Stimulated activated CD4-positive, alpha-beta T cell treated with anti-CD3 and anti-CD28 coated beads, Interleukin-1b, Interleukin-23, amount 100 ng/mL, for 24 hours (primary cell): ENCODE data around the gene SNX27.
"Not testable (repeated sequence)": the region's sequence is repeated elsewhere in the genome, so short reads cannot be mapped to it uniquely, and the experiment has no call there.

Experiments used
- DNase-seq, 4 experiments: peaks; one replicate each; pipeline ENCODE4 v3.0.0-alpha.2; 2020; ENCODE audit warnings: low read depth in 4 of 4, low spot score in 1 of 4

The SNX27 gene

GRCh38 chr1:151638074-151638775, 26.4 kb downstream of the SNX27 start:
- DNase-seq: no peak

GRCh38 chr1:151638812-151639211, 27.0 kb downstream of the SNX27 start:
- DNase-seq: no peak

GRCh38 chr1:151639466-151639865, 27.6 kb downstream of the SNX27 start:
- DNase-seq: no peak

- no peak for DNase-seq
These were observed 29.4 kb downstream of the SNX27 start for GRCh38 chr1:151641229-151641628.

- DNase-seq: not testable (repeated sequence)
These were observed 31.2 kb downstream of the SNX27 start for GRCh38 chr1:151643085-151643484.

- DNase-seq: no peak
These were observed 32.2 kb downstream of the SNX27 start for GRCh38 chr1:151644001-151644400.

GRCh38 chr1:151653397-151653796, 41.5 kb downstream of the SNX27 start:
- DNase-seq: no peak

GRCh38 chr1:151655371-151655770, 43.5 kb downstream of the SNX27 start:
- DNase-seq: no peak

GRCh38 chr1:151661751-151662150, 49.9 kb downstream of the SNX27 start:
- DNase-seq: no peak

GRCh38 chr1:151668090-151668489, 56.2 kb downstream of the SNX27 start:
- DNase-seq: no peak

GRCh38 chr1:151670036-151670675, 58.3 kb downstream of the SNX27 start:
- DNase-seq: not testable (repeated sequence)

- DNase-seq: no peak
These were observed 61.6 kb downstream of the SNX27 start for GRCh38 chr1:151673407-151673806.

GRCh38 chr1:151680391-151680790, 68.5 kb downstream of the SNX27 start:
- no peak for DNase-seq

- DNase-seq: no peak
These were observed 69.0 kb downstream of the SNX27 start for GRCh38 chr1:151680826-151681225.

- no peak for DNase-seq
These were observed 70.1 kb downstream of the SNX27 start for GRCh38 chr1:151681923-151682322.

GRCh38 chr1:151682901-151683300, 71.1 kb downstream of the SNX27 start:
- not testable (repeated sequence) for DNase-seq

- no peak for DNase-seq
These were observed 72.3 kb downstream of the SNX27 start for GRCh38 chr1:151684128-151684527.

- no peak for DNase-seq
These were observed 74.7 kb downstream of the SNX27 start for GRCh38 chr1:151686561-151686960.

GRCh38 chr1:151689494-151689893, 77.6 kb downstream of the SNX27 start:
- no peak for DNase-seq

GRCh38 chr1:151692226-151692625, 80.4 kb downstream of the SNX27 start:
- no peak for DNase-seq

- DNase-seq: no peak
These were observed 81.3 kb downstream of the SNX27 start for GRCh38 chr1:151693057-151693651.

GRCh38 chr1:151701515-151701914, 89.7 kb downstream of the SNX27 start:
- no peak for DNase-seq
